GM21717 (cell line): ENCODE data around the gene ELP4.
A peak's percentile ranks its signal among the peaks of the same experiment; 100 is the strongest.

Experiments
- ATAC-seq: cut with Tn5 transposase; IDR thresholded peaks from one replicate; pipeline ENCODE4 v1.9.1; 2021; ENCODE audit warnings: mild to moderate bottlenecking, moderate library complexity; ENCODE audit not compliant: unreplicated experiment

Gene ELP4

DNA sequence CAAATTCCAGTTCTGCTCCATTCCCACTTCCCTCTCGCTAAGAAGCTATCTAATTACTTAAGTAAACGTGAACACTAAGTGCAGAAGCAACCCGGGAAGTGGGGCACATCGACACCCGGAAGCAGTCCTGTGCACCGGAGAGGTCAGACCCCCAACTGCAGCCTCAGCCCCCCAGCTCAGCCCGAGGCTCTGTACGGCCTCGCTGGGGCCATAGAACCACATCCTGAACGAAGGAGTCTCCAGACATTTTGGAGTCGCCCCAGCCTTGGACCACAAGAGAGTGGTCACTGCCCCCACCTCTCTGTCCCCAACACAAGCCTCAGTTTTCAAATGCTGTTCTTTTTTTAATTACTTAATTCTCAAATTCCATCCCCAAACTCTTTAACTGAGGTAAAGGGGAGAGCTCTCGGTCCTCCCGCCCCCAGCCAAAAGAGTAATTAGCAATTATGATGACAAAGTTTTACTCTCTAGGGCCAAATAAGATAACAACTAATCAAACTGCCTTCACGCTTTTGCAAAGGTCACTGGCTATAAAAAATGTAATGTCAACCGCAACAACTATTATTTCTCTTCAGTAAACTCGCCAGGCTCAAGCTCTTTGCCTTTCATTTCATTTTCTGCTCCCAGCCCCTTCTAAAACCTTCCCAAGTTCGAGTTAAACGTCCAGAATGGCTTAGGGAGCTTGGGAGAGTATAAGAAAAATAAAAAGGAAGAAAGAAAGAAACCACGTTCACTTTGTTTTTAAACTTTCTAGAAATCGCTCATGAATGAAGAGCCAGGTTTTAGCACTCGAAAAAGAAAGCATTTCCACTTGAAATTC is 299.4 kb downstream of the ELP4 start:
- no peak for ATAC-seq

DNA sequence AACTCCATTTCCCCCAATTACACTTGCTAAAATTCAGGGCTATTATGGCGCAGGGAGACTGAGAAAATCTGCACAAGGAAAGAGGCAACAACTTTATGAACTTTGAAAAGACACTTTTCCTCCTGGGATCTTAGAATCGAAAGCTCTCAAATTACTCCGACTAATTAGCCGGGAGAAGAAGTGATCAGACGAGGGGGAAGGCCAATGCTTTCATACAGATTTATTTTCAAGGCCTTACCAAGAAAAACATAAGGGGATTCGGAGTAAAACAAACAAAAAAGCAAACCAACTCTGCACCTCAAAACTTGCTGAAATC is 299.9 kb downstream of the ELP4 start:
- no peak for ATAC-seq

DNA sequence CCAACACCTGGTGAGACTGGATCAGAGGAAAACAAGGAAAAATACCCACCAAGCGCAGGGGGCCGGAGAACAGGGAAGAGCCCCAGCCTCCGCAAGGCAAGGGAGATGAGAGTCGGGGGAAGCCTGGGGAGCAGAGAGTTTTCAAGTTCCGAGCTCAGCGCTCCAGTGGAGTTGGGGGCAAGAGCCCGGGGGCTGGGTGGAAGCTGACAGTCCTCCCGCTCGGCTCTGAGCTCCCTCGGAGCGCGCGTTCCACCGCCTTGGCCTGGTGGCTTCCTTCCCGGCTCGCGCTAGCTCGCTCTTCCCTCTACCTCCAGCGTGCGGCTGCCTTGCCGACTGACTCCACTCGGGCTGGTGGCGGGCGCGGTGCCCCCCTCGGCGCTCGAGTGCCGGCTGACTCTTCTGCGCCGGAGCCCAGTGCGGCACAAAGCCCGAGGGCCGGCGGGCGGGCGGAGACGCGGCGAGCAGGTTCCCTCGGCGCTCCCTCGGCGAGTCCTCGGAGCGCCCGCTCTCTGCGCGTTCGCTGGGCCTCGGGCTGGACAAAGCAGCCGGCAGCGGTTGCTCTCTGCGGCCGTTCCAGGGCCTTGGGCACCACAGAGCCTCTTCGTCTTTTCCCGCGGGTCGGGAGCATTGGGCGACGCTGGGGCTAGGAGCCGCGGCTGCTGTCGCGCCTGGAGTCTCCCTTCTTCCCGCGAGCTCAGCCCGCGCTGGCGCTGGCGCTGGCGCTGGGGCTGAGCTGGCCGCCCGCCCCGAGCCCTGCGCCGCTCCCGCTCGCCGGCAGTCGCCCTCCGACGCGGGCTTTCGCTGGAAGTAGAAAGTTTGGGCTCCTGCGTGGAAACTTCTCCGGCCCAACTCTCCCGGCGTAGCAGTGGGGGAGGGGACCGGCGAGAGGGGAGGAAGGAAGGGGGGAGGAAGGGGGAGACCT is 300.6 kb downstream of the ELP4 start:
- no peak for ATAC-seq

DNA sequence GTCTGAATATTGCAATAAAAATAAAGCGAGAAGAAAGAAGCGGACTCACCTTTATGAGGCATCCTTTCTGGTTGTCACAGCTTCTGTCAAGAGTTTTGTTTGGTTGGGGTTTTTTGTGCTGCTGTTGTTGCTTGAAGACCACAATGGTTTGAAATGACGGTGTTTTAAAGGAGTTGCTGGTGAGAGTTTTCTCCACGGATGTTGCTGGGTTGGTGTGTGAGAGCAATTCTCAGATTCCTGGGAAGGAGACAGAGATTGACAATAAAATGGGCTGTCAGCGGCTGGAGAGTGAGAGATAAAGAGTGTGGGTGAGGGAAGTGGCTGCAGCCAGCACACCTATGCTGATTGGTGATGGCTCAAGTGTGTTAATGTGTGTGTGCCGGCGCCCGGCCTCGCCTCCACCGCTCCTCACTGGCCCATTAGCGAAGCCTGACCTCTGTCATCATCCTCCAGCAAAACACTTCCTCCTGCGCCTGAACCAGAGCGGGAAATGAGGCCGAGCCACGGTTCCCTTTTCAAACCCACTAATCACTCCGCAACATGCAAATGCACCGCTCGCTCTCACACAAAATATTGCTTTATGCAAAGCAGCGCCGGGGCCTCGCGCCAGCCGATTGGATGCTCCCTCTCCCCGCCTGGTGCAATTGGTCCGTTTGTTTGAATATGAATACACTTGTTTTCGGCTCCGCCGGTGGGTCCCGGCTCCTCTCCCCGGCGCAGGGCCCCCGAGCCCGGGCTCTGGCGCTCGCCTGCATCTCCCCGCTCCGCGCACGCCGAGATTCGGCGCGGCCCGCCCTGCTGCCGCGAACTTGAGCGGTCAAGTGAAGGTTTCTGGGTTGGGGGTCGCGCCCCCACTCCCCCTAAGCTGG is 301.4 kb downstream of the ELP4 start, which contains the start of gene PAX6:
Gene PAX6 (minus strand): TSS at position 544 of the 869 bp plus-strand sequence. CDS start 4,911 bp downstream, outside the sequence.
- ATAC-seq: peak; percentile 72

DNA sequence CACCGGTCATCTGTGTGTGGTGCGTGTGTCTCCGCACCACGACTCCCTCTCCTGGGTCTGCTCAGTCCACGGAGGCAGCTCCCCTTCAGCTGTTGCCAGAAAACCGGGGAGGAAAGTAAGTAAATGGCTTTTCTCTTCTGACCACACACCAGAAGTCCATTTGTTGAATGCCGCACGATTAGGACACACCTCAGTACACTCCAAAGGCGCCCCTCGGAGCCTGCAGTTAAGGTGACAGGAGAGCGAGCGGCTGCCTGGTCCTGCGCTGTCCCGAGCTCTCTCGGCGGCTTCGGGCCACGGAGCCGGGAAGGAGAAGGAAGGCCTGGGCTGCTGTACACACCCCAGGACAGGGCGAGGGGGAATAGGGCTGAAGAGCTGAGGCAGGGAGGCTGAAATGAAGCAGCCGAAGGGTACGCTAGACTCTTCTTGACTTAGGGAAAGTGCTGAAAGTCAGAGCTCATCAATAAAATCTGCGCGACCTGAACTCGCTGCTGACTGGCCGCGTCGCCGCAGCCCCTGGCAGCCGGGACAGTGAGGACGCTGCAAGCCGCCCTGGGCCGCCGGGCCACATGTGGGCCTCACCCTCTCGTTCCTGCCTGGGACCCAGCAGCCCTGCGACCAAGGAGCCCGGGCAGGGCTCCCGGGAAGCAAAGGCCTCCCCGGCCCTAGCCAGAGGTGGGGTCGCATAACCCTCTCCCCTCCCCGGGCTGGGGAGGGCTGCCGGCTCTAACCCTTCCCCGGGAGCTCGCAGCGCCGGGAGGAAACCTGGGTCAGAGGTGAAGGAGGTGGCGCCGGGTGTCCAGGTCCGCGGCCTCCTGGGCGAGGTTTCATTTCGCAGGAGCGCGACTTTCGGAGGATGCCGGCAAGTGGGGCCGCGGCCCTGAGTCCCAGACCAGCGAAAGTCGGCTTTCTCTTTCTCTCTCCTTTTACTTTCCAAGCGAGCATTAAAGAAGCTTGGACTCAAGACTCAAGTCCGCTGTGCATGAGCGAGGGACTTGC is 303.1 kb downstream of the ELP4 start:
- ATAC-seq: no peak

DNA sequence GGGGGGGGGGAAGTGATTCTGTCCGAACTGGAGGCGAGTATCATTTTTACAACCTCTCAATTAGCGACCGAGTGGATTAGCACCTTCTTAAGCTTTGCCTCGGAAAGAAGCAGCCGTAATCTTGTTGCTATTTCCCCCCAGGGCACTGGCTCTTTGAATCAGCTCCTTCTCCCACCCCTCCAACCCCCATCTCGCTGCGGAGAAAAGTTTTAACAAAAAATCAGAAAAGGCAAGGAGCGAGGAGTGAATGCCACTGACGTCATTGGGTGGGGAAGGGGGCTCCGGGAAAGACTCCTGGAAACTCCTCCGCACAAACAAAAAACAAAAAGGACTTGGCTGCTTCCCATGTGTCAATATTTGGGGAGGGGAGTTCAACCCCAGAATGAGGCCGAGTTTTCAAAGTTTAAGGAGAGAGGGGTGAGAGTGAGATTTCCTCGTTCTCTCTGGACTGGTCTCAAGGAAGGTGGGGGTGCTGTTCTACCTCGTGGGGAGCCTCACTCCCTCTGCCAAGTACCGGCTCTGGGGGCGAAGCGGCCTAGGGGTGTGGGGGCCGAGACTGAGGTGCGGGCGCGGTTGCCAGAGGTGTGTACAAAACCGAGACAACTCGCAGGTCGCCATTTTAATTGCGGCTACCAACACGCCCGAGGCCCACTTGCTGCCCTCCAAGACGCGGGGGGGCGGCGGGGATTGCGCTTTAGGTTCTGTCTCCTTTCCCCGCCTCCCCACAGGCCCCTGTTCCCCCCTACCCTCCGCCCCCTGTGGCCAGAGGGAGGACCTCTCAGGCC is 304.0 kb downstream of the ELP4 start:
- ATAC-seq: no peak

DNA sequence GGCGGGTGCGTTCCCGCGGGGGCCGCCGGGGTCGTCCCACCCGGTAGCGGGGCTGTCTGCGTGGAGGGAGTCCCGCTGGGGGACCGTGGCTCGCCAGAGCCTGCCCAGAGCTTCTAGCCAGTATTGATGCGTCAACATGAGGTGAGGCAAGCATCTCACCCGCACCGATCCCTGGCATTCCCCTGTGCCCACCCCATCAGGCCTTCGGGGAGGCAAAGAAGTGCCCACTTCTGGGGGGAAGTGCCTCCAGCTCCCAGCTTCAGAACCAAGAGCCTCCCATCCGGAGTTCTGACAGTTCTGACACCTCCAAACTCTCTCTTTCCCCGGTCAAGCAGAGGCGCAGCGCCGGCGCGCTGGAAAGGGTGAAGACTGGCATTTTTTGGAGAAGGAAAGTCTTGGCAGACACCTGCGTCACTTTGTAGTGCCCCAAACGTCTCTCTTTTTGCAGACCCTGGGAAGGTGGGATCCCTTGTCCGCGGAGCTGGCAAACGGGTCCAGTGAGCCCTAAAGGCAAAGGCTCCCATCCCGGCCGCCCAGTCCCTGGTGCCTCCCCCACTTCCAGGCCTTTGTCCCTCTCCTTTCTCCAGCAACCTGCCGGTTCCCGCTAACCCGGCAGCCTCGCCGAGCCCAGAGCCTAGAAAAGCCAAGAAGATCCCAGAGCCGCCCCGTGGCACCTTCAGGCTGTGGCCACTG is 304.8 kb downstream of the ELP4 start:
- no peak for ATAC-seq

DNA sequence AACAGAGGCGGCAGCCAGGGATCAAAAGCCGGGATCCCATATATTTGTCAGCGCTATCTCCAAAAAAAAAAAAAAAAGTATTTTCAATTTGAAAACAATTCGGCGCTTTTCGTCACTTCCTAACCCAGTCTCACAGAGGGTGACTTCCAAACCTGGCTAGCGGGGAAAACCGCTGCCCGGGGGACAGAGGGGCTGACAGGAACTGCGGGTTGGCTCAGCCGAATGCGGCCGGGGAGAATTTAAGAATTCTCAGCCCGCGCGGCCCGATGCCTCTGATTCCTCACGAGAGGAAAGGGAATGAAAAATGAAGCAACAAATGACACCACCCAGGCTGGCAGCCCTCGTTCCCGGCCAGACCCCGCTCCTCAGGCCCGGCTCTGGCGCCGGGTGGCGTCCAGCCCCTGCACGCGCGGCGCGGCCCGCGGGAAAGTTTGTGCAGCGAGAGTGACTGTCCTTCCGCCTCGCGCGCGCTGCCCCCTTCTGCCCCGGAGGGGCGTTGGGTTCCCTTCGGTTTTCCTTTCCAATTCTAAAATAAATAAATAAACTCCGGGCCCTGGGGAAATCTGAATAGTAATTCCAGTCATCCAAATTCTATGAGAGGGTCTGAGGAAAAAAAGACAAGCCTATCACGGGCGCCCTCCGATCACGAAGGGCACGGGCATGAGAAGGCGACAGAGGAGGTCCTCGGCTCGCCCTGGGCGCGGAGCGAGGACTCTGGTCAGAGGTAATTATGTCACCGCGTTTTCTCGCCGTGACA is 306.3 kb downstream of the ELP4 start:
- no peak for ATAC-seq

DNA sequence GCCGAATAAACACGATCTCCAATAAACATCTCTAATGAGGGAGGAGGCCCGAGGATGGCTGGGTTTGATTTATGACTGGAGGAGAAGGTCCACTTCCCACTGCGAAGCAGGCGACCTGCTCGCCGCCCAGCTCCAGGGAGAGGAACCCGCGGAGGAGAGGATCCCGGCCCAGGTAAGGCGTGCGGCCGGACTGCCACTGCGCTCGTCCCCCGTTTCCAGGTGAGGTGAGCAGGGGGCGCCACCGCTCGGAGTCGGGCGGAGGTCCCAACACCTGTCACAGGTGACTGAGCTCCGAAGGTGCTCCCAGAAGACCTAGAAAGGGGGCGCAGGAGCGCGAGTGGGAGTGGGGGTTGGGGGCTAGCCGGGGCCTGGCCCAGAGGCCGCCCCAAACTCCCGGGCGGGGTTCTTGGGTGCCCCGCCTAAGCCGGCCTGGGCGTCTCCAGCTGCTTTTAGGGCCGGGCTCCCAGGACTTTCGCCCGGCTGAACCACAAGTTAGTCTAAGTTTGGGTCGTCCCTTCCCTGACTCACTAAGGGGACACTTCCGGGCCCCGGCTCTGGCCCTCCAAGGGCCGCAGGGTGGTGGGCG is 307.0 kb downstream of the ELP4 start:
- ATAC-seq: no peak

DNA sequence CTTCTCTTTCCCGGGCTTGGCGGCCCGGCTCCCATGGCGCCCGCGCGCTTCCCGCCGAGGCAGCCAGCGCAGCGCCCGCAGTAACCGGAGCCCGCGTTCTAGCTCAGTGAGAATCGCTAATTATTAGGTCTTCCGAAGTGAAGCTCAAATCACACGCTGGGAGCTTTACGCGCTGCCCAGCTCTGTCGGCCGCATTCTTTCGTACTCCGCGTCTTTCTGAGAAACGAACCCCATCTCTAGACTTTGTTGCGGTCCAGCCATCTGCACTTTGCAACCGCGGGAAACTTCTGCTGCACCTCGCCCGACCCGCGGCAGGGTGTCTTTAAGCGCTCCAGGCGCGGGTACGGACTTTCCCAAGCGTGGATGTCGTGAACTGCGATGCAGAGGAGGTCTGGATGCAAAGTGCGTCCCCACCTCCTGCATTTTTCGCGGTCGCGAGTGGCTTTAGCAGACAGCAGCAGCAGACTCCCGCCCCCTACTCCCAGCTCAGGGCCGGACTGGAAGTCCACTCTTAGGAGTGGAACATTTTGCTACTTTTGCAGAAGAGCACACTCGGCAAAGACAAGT is 307.6 kb downstream of the ELP4 start:
- no peak for ATAC-seq

DNA sequence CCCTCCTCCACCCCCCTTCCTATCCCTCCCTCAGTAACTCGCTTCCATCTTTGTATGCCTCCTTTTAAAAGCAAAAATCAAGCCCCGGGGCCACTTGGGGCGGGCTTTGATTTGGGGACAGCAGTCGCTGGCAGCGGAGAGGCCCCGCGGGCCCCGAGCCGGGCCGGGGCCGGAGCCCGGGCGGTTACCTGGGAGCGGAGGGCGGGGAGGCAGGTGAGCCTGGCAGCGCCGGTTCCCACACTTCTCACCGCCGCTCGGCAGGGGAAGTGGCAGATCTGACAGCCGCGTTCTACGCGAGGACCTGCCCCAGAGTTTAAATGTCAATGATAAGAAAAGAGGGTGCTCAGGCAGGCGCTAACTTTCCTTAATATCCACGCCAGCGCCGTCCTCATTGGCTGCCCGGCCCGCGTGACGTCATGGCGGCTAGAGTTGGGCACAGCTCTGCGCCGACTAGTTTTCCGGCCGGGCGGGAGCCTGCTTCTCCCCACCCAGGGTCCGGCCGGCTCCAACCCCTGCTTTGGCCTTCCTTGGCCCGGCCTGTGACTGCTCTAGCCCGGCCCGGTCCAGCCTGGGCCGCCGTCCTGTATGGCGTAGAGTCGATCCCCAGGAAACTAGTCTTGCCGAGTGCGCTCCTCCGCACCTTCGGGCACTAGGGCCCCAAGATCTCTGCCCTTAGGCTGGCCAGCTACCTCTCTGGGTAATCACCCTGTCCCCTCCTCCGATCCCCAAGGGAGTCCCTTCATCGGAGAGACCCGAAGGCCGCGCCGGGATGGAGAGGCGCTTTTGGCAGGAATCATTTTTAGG is 308.3 kb downstream of the ELP4 start:
- ATAC-seq: no peak

DNA sequence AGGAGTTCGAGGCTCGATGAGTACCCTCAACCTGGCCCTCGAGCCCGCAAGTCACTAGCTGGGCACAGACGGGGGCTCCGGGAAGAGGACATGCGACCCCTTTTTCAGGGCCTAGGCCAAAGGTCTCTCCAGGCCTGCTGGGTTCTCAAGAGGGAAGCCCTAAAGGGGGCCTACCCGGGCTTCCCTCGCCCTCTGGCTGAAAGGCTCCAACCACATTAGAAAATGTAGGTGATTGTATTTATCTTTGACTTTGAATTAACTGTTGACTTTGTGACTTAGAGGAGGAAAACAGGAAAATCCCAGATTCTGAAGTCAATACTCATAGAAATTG is 308.8 kb downstream of the ELP4 start:
- ATAC-seq: no peak

DNA sequence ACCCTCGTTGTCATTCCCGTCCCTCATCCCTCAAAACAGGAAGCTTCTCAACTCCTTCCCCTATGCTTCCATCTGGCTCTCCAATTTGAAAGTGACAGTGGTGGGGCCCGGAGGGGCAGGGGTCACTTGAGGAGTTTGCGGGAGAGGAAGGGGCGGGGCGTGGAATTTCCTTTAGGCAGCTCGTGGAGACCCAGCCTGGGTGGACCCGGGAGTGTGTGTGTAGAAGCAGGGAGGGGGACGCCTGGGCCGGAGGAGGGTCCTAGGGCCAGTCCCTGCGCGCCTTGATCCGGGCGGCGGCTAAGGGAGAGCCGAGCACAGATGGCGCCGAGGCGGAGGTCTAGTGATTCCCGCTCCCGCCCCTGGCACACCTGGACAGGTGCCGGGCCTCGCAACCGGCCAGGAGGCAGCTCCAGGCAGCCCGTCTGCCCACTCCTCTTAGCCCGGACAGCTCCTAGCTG is 309.3 kb downstream of the ELP4 start:
- ATAC-seq: no peak

DNA sequence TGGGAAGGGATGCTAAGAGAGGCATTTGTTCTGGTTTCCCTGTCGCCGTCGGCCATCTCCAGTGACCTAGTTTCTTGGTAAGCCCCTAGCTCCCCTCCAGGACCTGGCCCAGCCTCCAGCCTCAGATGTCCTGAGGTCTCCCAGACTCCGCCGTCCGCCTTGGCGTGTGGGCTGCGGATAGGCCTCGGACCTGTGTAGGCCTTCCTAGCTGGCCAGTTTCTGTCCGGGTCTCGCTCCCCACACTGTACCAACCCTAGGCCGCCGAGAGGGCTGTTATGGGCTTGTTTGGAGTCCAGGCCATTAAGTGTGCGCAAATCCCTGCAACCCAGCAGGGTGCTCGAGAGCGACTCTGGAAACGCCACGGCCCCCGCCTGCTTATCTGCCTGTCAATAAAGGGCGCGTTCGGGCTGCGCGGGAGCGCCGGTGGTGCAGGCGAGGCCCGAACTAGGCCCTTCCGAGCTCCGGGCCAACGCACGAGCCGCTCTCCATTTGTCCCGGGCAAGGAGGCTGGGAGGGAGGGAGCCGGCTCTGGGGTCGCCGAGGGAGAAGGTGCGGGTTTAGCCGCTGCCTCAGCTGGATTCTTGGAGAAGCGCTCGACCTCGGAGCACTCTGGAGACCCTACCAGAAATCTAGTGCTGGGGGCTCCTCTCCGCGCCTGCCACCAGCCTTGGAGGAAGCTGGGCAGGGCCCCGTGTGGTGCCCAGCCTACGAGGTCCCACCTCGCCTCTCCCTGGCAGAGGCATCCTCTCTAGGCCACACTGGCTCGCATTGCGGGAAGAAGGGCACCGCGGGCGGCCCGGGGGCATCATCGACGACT is 310.3 kb downstream of the ELP4 start:
- ATAC-seq: no peak

DNA sequence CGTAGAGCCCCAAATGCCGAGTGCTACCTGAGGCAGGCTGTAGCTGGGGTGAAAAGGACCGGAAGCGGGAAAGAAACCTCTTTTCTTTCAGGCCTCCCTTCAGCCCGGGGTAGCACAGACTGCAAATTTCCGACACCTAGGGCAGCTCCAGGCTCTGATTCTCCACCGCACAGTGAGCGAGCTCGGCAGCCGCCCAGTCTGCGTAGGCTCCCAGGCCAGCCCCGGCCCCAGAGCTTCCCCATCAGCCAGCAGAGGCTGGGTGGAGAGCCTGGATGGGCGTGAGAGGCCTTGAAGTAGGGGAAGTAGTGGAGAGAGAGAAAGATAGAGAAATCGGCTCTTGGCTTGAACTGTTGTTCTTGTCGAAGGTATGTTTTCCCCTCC is 310.9 kb downstream of the ELP4 start:
- ATAC-seq: no peak
